Neutrophil (primary cell): Measurements from ENCODE around the gene PLA2G4C.

Experiments used
- H3K27ac ChIP-seq: fragments of 200-600 bp; sonication (generic); 2 replicates; pipeline ENCODE4 v1.5.1; 2016; ENCODE audit warnings: mild to moderate bottlenecking, moderate library complexity
- H3K27me3 ChIP-seq: fragments of 200-600 bp; sonication (generic); 2 replicates; pipeline ENCODE4 v1.6.0; 2016; ENCODE audit warnings: mild to moderate bottlenecking
- H3K36me3 ChIP-seq: fragments of 200-600 bp; sonication (generic); 2 replicates; pipeline ENCODE4 v1.5.1; 2017
- H3K4me1 ChIP-seq, 2 experiments: fragments of 200-600 bp in 1 of 2; sonication (generic) in 1 of 2; 1 replicate in 1 of 2; 2 replicates in 1 of 2; pipeline versions ENCODE4 v1.5.1 to v1.6.1; 2013 to 2016; ENCODE audit warnings: low read depth in 1 of 2, low read length in 1 of 2, mild to moderate bottlenecking in 1 of 2, moderate library complexity in 1 of 2; ENCODE audit not compliant: control insufficient read depth in 1 of 2, insufficient read depth in 1 of 2
- H3K4me3 ChIP-seq, 2 experiments: fragments of 200-600 bp in 1 of 2; sonication (generic) in 1 of 2; 1 replicate in 1 of 2; 2 replicates in 1 of 2; pipeline ENCODE4 v1.5.1; 2013 to 2016; ENCODE audit warnings: low read depth in 1 of 2, low read length in 1 of 2, mild to moderate bottlenecking in 1 of 2, moderate library complexity in 1 of 2
- H3K9me3 ChIP-seq: fragments of 200-600 bp; sonication (generic); 2 replicates; pipeline ENCODE4 v1.5.1; 2016
- CTCF ChIP-seq: fragments of 200-600 bp; sonication (generic); IDR thresholded peaks from 2 replicates; pipeline ENCODE4 v1.5.1; 2016; ENCODE audit warnings: antibody characterized with exemption

PLA2G4C gene

GRCh38 chr19:48111280-48111679 lies 663 bp upstream of the PLA2G4C start:
- Histone ChIP-seq H3K27ac (no peak overlapping the region), H3K36me3 (peaks cover 12% of the 10 kb centered on the region), H3K9me3 (no peaks in the 10 kb centered on the region), H3K4me3 (no peak overlapping the region), H3K4me1 (peaks cover 0 to 10% of the 10 kb centered on the region in 2 experiments), H3K27me3 (peaks cover 7% of the 10 kb centered on the region)
- TF ChIP-seq CTCF: no peak

- Histone ChIP-seq H3K36me3 (no peaks in the 10 kb centered on the region), H3K4me1 (peaks cover 0 to 10% of the 10 kb centered on the region in 2 experiments), H3K9me3 (no peaks in the 10 kb centered on the region), H3K27ac (no peak overlapping the region), H3K27me3 (peaks cover 7% of the 10 kb centered on the region), H3K4me3 (no peak overlapping the region)
- no peak for TF ChIP-seq CTCF
Measured at GRCh38 chr19:48108997-48109782, 1.4 kb downstream of the PLA2G4C start.

- peaks cover 16% of the 10 kb centered on the region for H3K27me3 ChIP-seq
- H3K4me3 ChIP-seq: no peak overlapping the region
- H3K27ac ChIP-seq: no peak overlapping the region
- no peak for TF ChIP-seq CTCF
- H3K9me3 ChIP-seq: no peaks in the 10 kb centered on the region
- H3K4me1 ChIP-seq: peaks cover 0 to 4% of the 10 kb centered on the region in 2 experiments
- no peaks in the 10 kb centered on the region for H3K36me3 ChIP-seq
Measured at GRCh38 chr19:48103922-48104321, 6.7 kb downstream of the PLA2G4C start.

GRCh38 chr19:48102870-48103751 lies 7.5 kb downstream of the PLA2G4C start:
- peaks cover 0 to 4% of the 10 kb centered on the region in 2 experiments for H3K4me1 ChIP-seq
- no peaks in the 10 kb centered on the region for H3K36me3 ChIP-seq
- TF ChIP-seq CTCF: peak; percentile 65
- H3K4me3 ChIP-seq: no peak overlapping the region
- H3K27ac ChIP-seq: no peak overlapping the region
- H3K9me3 ChIP-seq: no peaks in the 10 kb centered on the region
- peaks cover 11% of the 10 kb centered on the region for H3K27me3 ChIP-seq

GRCh38 chr19:48095612-48096175 lies 14.9 kb downstream of the PLA2G4C start:
- TF ChIP-seq CTCF: no peak
- H3K4me3 ChIP-seq: no peak overlapping the region

More at GRCh38 chr19:48095612-48096175, 14.9 kb downstream of the PLA2G4C start:
- Histone ChIP-seq H3K36me3 (no peaks in the 10 kb centered on the region), H3K4me1 (no peaks in the 10 kb centered on the region), H3K9me3 (no peaks in the 10 kb centered on the region), H3K27me3 (peaks cover 13% of the 10 kb centered on the region), H3K27ac (no peak overlapping the region)
